Neural cell (in vitro differentiated cells): ENCODE results near the gene LTA4H. TPM values are rescaled to one million over a fixed set of nuclear protein-coding genes. Genes with fewer than 3 reads are reported as not detected.

ENCODE experiments used
- H2AFZ ChIP-seq: fragments of 200-600, 300-800 bp; sonication (generic), shearing (Covaris generic); 2 replicates; pipeline ENCODE4 v1.6.0; 2014; ENCODE audit warnings: low read depth, mild to moderate bottlenecking, antibody characterized with exemption, low read length, moderate library complexity
- H3F3A ChIP-seq: fragments of 200-600 bp; shearing (Covaris generic); 2 replicates; pipeline ENCODE4 v1.6.1; 2016; ENCODE audit warnings: mild to moderate bottlenecking, moderate library complexity, mixed read lengths, antibody characterized with exemption, low read length; ENCODE audit not compliant: insufficient read depth, poor library complexity, severe bottlenecking
- H3K27ac ChIP-seq: fragments of 200-600, 300-800 bp; sonication (generic), shearing (Covaris generic); 2 replicates; pipeline ENCODE4 v1.5.1; 2014; ENCODE audit warnings: mild to moderate bottlenecking, low read length, moderate library complexity
- H3K27me3 ChIP-seq: fragments of 300-800, 200-600 bp; sonication (generic), shearing (Covaris generic); 2 replicates; pipeline ENCODE4 v1.6.0; 2014; ENCODE audit warnings: mild to moderate bottlenecking, low read depth, low read length, moderate library complexity; ENCODE audit not compliant: insufficient read depth
- H3K36me3 ChIP-seq: fragments of 300-800, 200-600 bp; sonication (generic), shearing (Covaris generic); 2 replicates; pipeline ENCODE4 v1.5.1; 2014; ENCODE audit warnings: mild to moderate bottlenecking, antibody characterized with exemption, low read length, moderate library complexity; ENCODE audit not compliant: insufficient read depth
- H3K4me2 ChIP-seq: fragments of 300-800, 200-600 bp; sonication (generic), shearing (Covaris generic); 2 replicates; pipeline ENCODE4 v1.6.0; 2014; ENCODE audit warnings: mild to moderate bottlenecking, low read length
- H3K4me3 ChIP-seq: fragments of 300-800, 200-600 bp; sonication (generic), shearing (Covaris generic); 2 replicates; pipeline ENCODE4 v1.5.1; 2014; ENCODE audit warnings: mild to moderate bottlenecking, low read length, moderate library complexity
- H3K79me2 ChIP-seq: fragments of 200-600 bp; shearing (Covaris generic); replicated peaks from 2 replicates; pipeline ENCODE4 v1.6.0; 2014; ENCODE audit warnings: mild to moderate bottlenecking, low read length, moderate library complexity; ENCODE audit not compliant: insufficient read depth
- H3K9ac ChIP-seq: fragments of 300-800, 200-600 bp; sonication (generic), shearing (Covaris generic); 2 replicates; pipeline ENCODE4 v1.6.1; 2016; ENCODE audit warnings: mild to moderate bottlenecking, low read length, mixed read lengths
- H3K9me2 ChIP-seq: fragments of 200-600 bp; shearing (Covaris generic); 2 replicates; pipeline ENCODE4 v1.6.1; 2016; ENCODE audit warnings: mild to moderate bottlenecking, low read length, mixed read lengths; ENCODE audit not compliant: insufficient read depth
- H3K9me3 ChIP-seq: fragments of 200-600, 300-800 bp; sonication (generic), shearing (Covaris generic); 2 replicates; pipeline ENCODE4 v1.6.1; 2016; ENCODE audit warnings: mild to moderate bottlenecking, mixed run types, low read length, moderate library complexity, mixed read lengths
- H4K20me1 ChIP-seq: fragments of 200-600 bp; shearing (Covaris generic); 2 replicates; pipeline ENCODE4 v1.6.1; 2016; ENCODE audit warnings: mild to moderate bottlenecking, mixed run types; ENCODE audit not compliant: insufficient read depth
- CTCF ChIP-seq: fragments of 450-650 bp; IDR thresholded peaks from 2 replicates; pipeline ENCODE4 v1.5.1; 2014; ENCODE audit warnings: antibody characterized with exemption, mild to moderate bottlenecking, moderate library complexity; ENCODE audit not compliant: poor library complexity, severe bottlenecking
- EP300 ChIP-seq: fragments of 450-650 bp; conservative IDR thresholded peaks from 2 replicates; pipeline ENCODE4 v1.6.1; 2014; ENCODE audit warnings: antibody characterized with exemption, mild to moderate bottlenecking, moderate library complexity; ENCODE audit not compliant: poor library complexity, severe bottlenecking
- EZH2 ChIP-seq: fragments of 200-600, 300-800 bp; shearing (Covaris generic), sonication (generic); IDR thresholded peaks from 2 replicates; pipeline ENCODE4 v1.6.1; 2014; ENCODE audit warnings: antibody characterized with exemption, low read length, borderline replicate concordance, mild to moderate bottlenecking; ENCODE audit not compliant: insufficient read depth, poor library complexity, severe bottlenecking
- MXI1 ChIP-seq: fragments of 450-650 bp; conservative IDR thresholded peaks from 2 replicates; pipeline ENCODE4 v1.6.1; 2014; ENCODE audit warnings: antibody characterized with exemption, mild to moderate bottlenecking; ENCODE audit not compliant: poor library complexity, severe bottlenecking
- POLR2AphosphoS5 ChIP-seq: IDR thresholded peaks from 2 replicates; pipeline ENCODE4 v1.6.1; 2012
- RAD21 ChIP-seq: fragments of 450-650 bp; conservative IDR thresholded peaks from 2 replicates; pipeline ENCODE4 v1.6.1; 2014; ENCODE audit warnings: antibody characterized with exemption, mild to moderate bottlenecking, moderate library complexity
- REST ChIP-seq: IDR thresholded peaks from 2 replicates; pipeline ENCODE4 v1.6.1; 2012; ENCODE audit warnings: borderline replicate concordance
- SMC3 ChIP-seq: fragments of 450-650 bp; conservative IDR thresholded peaks from 2 replicates; pipeline ENCODE4 v1.6.1; 2014; ENCODE audit warnings: antibody characterized with exemption, mild to moderate bottlenecking, moderate library complexity; ENCODE audit not compliant: poor library complexity
- TAF1 ChIP-seq: IDR thresholded peaks from 2 replicates; pipeline ENCODE4 v1.6.1; 2012; ENCODE audit warnings: low read depth
- polyA plus RNA-seq: library from polyadenylated mRNA; depleted of rRNA; stranded (reverse); fragments of >200 nt; gene quantifications from 2 replicates; pipeline ENCODE4 v1.2.3, GENCODE V29; 2014

Gene LTA4H
- polyA plus RNA-seq, 1 donor from 2014 or later = 55.3 TPM

- no peak overlapping the region for H2AFZ ChIP-seq
- no peak overlapping the region for H3K27ac ChIP-seq
- no peak overlapping the region for H3K4me3 ChIP-seq
- no peaks in the 10 kb centered on the region for H3F3A ChIP-seq
- TF ChIP-seq SMC3 (no peak), REST (no peak), RAD21 (no peak), MXI1 (no peak), EP300 (no peak), CTCF (no peak), TAF1 (no peak), POLR2AphosphoS5 (no peak), EZH2 (no peak)
- H3K9me2 ChIP-seq = no peaks in the 10 kb centered on the region
- no peaks in the 10 kb centered on the region for H3K36me3 ChIP-seq
- no peaks in the 10 kb centered on the region for H3K79me2 ChIP-seq
- H3K4me2 ChIP-seq = no peak overlapping the region
- no peaks in the 10 kb centered on the region for H3K9me3 ChIP-seq
- no peak overlapping the region for H3K9ac ChIP-seq
- no peaks in the 10 kb centered on the region for H3K27me3 ChIP-seq
- H4K20me1 ChIP-seq = no peaks in the 10 kb centered on the region
These were observed 12.1 kb upstream of the LTA4H start for GRCh38 chr12:96047229-96048211.

- TF ChIP-seq MXI1 (no peak), EZH2 (no peak), REST (no peak), EP300 (no peak), SMC3 (no peak), RAD21 (no peak), TAF1 (no peak)
- Histone ChIP-seq H3K9me2 (no peaks in the 10 kb centered on the region), H3K27me3 (no peaks in the 10 kb centered on the region), H3K79me2 (no peaks in the 10 kb centered on the region), H3K9ac (no peak overlapping the region), H3K9me3 (no peaks in the 10 kb centered on the region), H3K4me2 (no peak overlapping the region), H3K27ac (no peak overlapping the region), H3K4me3 (no peak overlapping the region), H3K36me3 (no peaks in the 10 kb centered on the region), H2AFZ (no peak overlapping the region), H3F3A (no peaks in the 10 kb centered on the region), H4K20me1 (no peaks in the 10 kb centered on the region)
These were observed 11.3 kb upstream of the LTA4H start for GRCh38 chr12:96046543-96047228.
